Measurements from ENCODE around the gene BTF3L4.

DNA sequence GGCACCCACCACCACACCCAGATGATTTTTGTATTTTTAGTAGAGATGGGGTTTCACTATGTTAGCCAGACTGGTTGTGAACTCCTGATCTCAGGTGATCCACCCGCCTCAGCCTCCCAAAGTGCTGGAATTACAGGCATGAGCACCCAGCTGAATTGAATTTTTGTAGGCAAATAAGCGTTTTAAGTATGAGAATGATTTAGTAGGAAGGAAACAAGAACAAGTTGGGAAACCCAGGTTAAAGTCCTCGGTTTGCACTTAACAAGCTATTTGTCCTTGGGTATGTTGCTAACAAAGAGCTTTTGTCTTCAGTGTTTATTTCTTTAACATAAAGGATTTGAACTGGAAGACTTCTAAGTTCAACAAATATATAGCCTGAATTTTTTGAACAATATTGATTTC, 23.9 kb downstream of the BTF3L4 start:
- TF ChIP-seq CTCF (IDR thresholded peaks at IDR 0.05; ENCODE audit: low read length) (no peak), EZH2 (IDR thresholded peaks at IDR 0.05; ENCODE audit: borderline replicate concordance, low read length) (no peak)
